Stimulated activated CD8-positive, alpha-beta memory T cell treated with anti-CD3 and anti-CD28 coated beads, Interleukin-15, amount 100 ng/mL, for 1 hour (primary cell): Measurements from ENCODE around the gene CDH2.

Experiments used
- DNase-seq: peaks from one replicate; pipeline ENCODE4 v3.0.0-alpha.2; 2020; ENCODE audit warnings: low read depth

CDH2 gene

DNA sequence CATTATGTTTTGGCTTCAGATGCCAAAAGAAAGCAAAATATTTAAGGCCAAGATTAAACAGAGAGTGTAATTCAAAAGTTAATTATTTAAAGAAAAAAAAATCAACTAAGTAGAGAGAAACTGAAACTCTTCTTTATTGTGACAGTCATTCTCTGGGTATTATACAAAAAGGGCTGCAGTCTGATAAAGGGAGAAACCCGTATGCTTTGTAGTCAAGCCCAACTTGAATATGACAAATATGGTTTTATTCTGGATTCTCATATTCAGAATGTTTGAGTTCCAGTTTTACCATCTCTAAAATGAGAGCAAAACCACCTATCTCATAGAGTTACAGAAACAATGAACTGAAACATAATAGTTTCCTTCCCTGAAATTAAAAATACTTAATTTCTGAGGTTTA lies 8.2 kb downstream of the CDH2 start:
- no peak for DNase-seq

DNA sequence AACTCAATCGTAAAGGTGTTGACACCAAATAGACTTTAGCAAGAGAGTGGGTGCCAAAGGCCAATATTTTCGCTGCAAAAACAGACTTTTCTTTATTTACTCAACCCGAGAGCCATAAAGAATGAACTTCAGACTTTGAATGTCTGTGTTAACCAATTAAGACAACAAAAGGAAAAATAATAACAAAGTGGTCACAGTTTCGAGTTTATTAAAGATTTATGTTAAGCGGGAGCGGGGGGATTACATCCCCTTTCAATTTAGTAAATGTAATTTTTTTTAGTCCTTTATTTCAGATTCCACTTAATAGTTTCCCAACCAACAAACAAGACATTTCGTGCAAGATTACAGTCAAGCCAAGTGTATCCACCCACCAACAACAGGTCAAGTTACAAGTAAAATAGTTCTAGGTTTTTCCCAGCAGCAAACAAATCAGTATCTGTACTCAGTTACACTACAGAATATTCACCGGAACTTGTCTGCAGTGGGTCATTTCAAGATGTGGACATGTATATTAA lies 9.0 kb downstream of the CDH2 start:
- no peak for DNase-seq

DNA sequence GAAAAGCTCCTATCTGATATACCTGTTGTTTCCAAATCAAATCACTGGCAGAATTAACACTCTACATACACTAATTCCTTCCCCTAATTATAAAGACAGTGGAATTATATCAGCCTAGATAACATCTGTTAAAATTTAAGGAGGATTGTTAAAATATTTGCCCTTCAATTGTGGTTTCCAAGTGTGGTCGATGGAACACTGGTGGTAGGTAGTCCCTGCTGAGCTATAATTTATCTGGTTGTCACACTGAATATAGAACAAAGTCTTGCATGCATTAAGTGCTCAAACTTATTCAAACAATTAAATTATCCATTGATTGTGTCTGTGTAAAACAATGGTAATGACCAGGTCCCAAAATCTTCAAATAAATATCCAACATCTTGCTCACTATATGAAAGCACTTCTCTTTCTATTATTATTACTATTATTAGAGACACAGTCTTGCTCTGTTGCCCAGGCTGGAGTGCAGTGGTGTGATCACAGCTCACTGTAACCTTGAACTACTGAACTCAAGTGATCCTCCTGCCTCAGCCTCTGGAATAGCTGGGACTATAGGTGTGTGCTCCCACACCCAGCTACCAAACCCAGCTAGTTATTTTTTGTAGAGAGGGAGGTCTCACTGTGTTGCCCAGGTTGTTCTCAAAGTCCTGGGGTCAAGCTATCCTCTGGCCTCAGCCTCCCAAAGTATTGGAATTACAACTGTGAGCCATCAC lies 12.0 kb downstream of the CDH2 start:
- no peak for DNase-seq

DNA sequence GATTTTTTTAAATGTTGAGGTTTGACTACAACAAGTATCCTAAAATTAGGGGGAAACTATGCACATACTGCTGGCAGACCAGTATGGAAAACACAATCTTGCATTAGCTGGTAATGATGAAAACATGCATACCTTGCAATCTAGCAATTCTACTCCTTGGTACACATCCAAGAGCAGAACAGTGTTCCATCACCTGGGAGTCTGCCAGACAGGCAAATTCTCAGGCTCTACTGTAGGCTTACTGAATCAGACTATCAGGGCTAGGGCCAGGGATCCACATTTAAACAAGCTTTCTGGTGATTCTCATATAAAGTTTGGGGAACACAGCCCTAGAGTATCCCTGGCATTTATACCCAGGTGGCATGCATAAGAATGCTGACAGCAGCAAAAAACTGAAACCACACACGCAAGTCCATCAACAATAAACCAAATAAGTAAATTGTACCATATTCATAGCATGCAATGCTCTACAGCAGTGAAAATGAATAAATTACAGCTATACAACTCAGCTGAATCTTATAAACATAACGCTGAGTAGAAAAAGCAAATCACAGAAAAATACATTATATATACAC lies 13.6 kb downstream of the CDH2 start:
- DNase-seq = no peak

DNA sequence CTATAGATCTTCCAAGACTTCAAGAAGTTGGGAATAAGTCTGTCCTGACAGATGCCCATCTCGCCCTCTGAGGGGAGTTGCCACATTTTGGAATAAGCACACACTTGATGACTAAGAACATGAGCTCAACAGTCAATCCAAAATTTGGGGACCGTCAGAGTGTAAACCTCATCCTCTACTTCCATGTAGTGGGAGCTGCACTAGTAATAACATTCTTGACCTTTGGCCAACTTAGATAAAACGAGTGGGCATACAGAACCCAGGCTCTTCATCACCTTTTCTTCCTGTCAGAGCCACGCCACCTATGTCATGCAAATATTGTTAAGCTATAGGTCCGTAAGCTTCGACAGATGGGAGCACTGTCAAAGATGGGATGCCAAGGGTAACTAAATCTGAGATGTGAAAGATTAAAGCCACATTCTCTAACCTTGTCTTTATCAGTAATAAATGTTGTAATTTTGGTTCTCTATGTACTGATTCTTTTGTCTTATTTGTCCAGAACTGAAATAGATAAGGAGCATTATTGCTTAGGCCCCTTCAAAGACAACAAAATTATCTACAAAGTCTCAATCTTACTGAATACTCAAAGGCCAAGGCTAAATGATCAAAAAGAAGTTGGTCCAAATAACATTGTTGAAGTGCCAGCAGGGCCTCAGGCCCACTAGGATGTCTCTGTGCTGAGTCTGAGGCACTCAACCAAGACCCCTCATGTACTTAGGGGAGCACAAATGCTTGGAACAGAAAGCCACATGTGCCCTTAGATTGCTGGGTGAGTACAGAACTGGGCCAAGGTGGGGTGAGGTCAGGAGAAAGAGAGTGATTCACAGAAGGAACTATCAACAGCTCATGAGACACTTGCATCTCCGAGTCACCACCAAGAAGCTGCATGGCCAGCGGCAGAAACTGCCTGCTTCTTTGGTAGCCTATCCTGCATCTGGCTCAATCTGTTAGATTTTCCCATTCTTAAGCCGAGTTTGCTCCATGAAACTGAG lies 15.0 kb downstream of the CDH2 start:
- DNase-seq = no peak

DNA sequence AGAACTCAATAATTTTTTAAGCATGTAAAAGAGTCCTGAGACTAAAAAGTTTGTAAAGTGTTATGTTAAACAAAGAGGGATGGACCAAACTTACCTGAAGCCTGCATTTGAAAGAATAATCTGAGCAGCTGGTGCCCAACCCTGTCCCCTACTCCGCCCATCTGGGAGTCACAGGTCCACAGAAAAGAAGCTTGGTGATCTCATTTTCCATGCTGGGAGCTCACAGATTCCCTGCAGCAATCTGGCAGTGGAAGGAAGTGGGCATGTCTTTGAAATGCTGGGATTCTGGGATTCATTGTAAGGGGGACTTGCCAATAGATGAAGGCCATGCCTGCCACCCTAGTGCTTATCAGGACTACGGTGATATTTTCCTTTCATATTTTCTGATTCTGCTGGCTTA lies 17.9 kb downstream of the CDH2 start:
- DNase-seq = no peak

DNA sequence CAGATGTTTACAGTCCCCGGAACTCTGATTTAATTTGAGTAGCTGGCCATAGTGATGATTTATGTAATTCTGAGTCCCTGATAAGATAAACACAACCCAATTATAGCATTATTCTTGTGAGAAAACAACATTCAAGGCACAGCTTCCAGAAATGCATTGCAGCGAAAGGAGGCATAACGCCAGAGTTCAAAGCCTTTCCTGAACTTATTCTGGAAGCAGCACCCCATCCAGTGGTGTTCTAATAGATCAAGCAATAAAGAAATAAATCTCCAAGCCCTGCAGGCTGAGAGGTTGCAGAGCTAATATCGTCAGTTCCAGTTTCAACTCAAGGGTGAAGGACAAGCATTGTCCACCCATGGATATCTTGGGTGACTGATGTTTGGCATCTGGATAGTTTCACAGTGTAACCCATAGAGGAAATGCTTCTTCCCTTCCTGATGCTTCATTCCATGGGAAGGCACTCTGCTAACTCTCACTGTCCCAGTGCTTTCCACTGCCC lies 18.8 kb downstream of the CDH2 start:
- no peak for DNase-seq

DNA sequence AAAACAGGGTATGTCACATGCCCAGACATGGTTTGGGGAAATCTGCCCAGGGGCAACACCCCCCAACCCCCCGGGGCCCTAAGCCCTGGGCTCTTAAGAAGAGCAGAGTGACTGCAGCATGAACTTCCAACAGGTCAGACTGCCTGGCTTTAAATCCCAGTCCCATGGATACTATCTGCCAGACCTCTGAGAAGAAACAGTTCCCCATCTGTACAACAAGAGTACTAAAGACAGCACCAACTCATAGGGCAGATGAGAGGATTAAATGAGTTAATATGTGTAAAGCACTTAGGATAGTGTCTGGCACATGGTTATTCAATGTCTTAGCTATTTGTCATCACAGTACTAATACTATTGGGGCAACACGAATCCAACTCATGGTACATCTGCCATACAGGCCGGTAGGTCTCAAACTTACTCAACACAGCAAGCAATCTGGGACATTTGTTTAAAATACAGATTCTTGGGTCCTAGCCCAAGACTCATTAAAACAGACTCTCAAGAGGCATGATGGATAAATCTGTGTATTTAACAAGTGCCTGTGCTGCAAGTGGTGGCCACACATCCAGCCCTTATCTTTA lies 23.4 kb downstream of the CDH2 start:
- DNase-seq = no peak

DNA sequence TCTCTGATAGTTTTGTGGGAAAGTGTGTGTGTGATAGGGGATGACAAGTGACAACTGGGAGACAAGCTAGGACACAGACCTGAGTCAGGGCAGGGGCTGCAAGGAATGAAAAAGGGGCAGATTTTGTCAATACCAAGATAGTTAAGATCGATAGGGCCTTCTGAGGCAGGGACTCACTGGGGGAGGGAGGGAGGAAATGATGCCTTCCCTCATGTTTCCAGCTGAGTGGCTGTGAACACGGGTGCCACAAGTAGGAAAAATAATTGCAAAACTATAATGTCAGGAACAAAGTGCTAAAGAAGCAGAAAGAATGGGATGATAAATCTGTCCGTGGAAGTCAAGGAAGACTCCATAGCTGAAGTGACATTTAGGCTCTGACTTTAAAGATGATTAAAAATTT lies 24.2 kb downstream of the CDH2 start:
- DNase-seq = no peak

DNA sequence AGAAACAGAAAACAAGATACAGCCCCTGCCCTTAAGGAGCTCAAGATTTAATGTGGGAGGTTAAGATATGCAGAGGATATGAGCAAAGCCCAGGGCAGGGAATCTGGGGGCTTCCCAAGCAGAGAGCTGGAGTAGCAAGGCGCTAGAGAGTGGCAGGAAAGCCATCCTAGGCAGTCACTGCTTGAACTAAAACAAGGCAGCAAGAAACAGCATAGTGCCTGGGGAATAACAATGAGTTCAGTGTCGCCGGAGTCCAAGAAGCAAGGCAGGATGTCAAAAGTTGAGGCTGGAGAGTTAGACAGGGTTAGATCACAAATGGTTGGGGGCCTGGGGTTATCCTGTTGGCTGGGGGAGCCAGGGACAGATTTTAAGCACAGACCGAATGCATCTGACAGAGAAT lies 24.6 kb downstream of the CDH2 start:
- DNase-seq = no peak

DNA sequence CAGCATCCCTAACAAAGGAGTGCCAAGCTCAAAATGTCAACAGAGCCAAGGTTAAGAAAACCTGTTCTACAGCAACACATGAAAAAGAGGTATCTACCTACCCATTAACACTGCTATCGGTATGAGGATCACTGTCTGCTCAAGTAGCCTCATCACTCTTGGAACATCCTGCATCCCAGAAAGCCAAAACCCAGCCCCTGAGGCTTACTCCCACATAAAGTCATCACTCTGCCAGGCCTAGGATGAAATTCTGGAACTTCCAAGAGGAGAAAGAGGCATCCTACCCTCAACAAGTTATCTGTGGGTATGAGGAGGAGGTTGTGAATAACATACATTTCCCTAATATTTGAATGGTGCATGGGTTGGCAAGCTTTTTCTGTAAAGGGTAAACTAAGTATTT lies 25.5 kb downstream of the CDH2 start:
- no peak for DNase-seq

DNA sequence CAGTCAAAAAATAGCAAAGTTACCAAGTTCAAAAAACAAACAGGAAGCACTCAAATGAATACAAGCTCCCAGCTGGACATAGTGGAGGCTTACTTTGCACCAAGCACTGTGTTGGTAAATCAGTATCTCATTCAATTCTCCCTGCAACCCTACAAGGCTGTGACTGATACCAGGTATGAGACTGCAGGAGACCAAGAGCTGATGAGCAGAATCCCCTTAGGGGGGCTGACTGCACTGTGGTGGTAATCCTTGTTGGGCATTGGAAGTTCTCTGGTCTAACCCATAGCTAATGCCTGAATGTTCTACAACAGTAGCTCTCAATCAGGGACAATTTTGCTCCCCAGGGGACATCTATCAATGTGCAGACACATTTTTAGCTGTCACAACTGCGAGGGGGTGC lies 26.0 kb downstream of the CDH2 start:
- DNase-seq = no peak

DNA sequence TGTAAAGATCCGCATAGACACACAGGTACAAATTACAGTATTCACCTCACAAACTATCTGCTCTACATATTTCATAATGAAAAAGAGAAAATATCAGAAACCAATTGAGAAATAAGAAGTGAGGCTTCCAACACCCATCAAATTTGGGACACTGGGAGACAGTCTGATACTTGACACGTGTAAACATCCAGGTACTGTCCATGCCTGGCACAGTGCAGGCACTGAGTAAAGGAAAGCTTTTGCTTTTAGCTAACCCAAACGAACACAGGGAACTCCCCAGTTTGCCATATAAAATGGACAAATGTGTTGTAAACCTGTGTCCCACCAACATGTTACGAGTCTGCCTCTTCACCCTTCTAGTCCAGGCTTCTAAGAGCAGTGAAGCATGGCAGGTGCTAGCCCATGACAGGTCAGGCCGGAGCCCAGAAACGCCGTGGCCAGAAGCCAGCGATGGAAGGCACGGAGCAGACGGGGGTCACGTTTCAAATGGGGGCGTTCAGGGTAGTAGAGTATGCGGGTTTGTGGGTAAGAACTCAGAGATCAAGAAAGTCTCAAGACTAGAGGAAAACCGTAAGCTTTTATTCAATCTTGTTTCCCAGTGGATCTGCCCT lies 27.0 kb downstream of the CDH2 start:
- no peak for DNase-seq

DNA sequence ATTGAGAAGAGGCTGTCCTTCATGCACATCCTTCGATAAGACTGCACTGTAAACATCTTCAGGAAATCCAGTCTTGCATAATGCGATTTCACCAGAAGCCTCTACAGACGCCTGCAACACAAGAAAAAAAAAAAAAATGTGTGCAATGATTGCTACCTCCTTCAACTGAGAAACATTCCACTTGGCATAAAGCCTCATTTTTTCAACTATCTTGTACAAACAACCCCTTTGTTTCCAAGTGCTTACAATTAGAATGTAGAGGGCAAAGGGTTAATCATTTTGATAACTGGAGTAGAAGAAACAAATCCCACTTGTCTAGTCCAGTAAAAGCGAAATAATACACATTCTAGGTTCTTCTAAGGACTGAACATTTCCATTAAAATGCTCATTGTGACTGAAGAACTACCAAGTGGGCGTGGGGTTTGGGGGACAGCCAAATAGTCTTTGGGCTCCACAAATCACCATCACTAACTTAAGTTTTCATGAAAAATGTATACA lies 29.2 kb downstream of the CDH2 start:
- no peak for DNase-seq

DNA sequence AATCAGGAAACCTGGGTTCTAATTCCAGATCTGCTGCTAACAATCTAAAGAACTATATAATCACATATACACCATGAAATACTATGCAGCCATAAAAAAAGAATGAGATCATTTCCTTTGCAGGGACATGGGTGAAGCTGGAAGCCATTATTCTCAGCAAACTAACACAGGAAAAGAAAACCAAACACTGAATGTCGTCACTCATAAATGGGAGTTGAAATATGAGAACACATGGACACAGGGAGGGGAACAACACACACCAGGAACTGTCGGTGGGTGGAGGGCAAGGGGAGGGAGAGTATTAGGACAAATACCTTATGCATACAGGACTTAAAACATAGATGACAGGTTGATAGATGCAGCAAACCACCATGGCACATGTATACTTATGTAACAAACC lies 33.2 kb downstream of the CDH2 start:
- DNase-seq = no peak

DNA sequence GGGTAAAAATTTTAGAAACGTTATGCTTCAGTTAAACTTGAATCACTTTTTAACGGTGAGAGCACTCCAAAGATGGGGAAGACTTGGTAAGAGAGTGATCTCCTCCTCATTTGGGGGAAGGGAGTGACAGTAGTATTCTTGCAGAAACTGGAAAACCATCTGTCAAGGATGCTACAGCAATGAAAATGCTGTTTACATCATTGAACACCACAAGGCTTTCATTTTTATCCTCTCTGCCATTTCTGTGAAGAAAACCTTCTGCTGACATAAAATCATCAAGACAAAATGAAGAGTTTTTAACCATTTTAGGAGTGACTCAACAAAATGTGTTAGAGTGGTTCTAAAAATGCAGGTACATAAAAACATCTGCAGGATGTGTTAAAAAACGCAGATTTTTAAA lies 38.1 kb downstream of the CDH2 start:
- DNase-seq = no peak

DNA sequence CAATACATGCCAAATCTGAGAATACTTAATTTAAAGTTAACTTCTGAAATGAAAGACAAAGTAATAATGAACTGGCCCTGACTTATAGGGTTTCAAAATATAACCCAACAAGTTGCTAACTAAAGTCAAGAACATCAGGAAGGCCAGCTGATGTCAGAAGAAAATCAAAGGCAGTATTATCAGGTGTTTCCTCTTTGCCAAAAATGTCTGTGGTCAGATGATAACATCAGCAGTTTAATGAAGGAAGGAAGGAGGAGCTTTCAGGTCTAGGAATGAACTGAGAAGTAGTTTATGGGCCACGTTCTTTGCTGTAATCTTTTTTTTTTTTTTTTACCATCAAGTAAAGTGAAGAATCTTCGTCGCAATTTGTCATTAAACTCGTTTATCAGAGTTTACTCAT lies 40.9 kb downstream of the CDH2 start:
- DNase-seq = no peak

DNA sequence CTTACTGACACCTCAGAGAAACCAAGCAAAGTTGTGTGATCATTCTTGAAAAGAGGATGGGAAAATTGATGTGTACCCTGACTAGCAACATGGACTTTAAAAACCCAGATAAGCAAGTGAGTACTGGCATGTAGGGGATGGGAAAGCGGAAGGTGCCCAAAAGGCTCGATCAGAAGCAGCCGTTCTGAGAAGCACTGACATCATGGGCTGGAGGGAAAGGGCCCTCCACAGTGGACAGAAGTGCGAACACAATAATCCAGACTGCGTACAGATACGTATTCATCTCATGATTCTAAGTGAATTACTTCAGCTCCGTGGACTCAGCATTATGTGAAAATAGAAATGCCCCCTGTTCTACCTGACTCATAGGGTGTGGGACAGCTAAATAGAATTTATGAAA lies 42.2 kb downstream of the CDH2 start:
- no peak for DNase-seq

DNA sequence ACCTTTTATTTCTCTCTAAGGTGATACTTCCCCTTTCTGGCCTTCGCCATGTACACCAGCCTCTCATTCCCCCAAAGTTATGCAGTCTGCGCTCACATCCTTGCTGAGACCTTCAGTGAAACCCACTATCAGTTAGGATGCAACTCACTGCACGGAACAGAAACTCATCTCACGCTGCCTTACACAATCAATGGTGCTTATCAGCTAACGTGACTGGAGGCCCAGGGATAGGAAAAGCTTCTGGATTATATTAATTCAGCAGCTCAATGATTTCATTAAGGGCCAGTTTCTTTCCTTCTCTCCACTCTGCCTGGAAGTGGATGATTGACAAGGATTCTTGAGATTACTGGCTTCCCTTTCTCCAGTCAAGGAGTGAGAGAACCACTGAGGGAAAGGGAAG lies 44.8 kb downstream of the CDH2 start:
- DNase-seq = no peak

DNA sequence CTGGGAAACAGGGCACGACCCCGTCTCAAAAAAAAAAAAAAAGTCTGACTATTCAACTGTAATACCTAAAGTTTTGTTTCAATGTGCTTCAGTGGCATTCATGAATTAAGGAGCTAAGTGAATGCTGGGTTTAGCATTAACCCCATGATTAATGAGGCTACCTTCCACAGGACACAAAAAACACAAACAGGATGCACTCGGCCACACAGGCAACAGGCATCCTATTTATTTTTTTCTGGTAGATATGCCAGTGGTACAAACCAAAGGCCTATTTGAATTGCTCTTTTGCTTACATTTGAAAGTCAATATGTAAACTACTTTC lies 48.3 kb downstream of the CDH2 start:
- no peak for DNase-seq

DNA sequence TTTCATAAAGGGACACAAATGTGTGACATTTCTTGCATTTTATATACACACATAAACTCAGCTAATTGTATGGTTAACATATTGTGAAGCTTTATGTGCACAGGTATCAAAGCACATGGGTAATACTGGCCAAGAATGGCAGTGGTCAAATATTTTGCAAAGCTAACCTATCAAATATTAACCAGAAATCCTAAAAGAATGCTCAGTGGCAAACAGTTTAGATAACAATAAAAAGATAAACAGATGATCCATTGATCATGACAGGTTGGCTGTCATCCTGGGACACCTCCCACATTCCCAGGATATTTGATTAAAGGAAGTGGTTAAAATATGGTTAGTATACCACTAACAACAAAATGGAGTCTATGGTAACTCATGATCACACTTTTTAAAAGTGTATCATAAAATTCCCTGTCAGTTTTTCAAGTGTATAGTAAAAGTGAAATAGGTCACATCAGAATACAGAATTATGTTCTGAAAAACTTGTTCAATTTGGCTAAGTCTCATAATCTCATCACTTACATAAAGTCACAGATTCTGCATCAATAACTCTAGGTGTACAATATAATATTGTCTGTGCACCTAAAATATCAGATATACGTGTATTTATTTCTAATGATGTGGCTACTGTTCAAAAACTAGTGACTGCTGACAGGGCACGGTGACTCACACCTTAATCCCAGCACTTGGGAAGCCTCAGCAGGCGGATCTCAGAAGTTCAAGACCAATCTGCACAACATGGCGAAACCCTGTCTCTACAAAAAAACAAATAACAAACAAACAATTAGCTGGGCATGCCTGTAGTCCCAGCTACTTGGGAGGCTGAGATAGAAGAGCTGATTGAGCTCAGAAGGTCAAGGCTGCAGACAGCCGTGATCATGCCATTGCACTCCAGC lies 48.9 kb downstream of the CDH2 start:
- no peak for DNase-seq
